Measurements from ENCODE around the gene NCF4. TPM values are rescaled to one million over a fixed set of nuclear protein-coding genes. Genes with fewer than 3 reads are reported as not detected.

The NCF4 gene
- total RNA-seq, 1 donor from 2014 or later, result 7.1 TPM

- no peak for DNase-seq
- intact Hi-C loops (cut with DNase I), result no loop called here
- ATAC-seq (ENCODE audit: poor library complexity), result no peak
These were observed 29.1 kb upstream of the NCF4 start for GRCh38 chr22:36831717-36832116.

DNA sequence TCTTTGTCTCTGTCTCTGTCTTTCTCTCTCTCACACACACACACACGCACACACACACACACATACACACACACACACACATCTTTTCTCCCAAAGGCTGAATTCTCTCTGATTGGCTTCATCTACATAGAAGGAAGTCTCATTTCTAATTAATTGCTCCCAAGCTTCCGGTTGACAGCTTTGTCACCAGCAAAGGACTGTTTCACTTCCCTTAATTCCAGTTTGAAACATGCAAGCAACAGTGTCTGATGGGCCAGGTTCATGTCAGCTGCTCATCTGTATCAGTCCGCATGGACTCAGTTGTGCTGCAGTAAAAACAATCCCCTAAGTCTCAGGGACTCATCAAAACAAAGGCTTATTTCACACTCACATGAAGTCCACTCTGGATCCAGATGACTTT, 27.7 kb upstream of the NCF4 start:
- no peak for ATAC-seq (ENCODE audit: poor library complexity)
- no peak for DNase-seq
- intact Hi-C loops (cut with DNase I), result no loop called here

GRCh38 chr22:36835903-36836302, 24.9 kb upstream of the NCF4 start:
- intact Hi-C loops (cut with DNase I), result no loop called here
- ATAC-seq (ENCODE audit: poor library complexity) (no peak), DNase-seq (no peak)

DNA sequence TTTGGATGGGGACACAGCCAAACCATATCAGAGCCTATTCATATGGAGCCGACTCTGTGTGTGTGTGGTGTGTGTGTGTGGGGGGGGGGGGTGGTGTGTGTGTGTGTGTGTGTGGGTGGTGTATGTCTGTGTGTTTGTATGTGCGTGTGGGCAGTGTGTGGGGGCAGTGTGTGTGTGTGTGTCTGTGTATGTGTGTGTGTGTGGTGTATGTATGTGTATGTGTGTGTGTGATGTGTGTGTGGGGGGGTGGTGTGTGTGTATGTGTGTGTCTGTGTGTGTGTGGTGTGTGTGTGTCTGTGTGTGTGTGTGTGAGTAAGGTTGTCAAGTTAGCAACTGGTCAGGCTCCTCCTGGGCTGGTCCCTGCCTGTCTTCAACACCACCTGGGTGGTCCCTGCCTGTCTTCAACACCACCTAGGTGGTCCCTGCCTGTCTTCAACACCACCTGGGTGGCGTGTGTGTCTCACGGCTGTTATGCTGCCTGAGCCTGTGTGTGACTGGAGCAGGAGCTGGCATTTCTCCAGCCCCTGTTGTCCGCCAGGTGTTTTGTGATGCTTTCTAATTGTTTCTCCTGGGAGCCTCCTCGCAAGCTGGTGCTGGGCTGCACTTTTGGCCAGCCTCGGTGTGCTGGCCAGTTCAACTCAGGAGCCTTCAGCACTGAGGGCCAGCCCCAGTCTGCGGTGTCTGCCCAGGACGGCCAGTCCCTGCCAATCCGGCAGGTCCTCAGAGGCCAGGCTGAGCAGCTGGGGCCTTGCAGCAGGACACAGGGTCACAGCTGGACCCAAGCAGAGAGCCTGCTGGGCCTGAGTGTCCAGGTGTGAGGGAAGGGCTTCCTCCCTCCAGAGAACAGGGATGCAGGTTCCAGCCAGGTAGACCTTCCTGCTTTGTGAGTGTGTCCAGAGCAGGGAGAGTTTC, 22.4 kb upstream of the NCF4 start:
- no peak for ATAC-seq (ENCODE audit: poor library complexity)
- intact Hi-C loops (cut with DNase I), result no loop called here
- DNase-seq, result no peak

GRCh38 chr22:36839356-36840073, 21.3 kb upstream of the NCF4 start:
- ATAC-seq (ENCODE audit: poor library complexity), result no peak
- intact Hi-C loops (cut with DNase I), result no loop called here
- DNase-seq, result no peak

GRCh38 chr22:36840106-36840505, 20.7 kb upstream of the NCF4 start:
- intact Hi-C loops (cut with DNase I), result no loop called here
- DNase-seq (no peak), ATAC-seq (ENCODE audit: poor library complexity) (no peak)

- ATAC-seq (ENCODE audit: poor library complexity) (no peak), DNase-seq (no peak)
- intact Hi-C loops (cut with DNase I), result no loop called here
These were observed 14.5 kb upstream of the NCF4 start for GRCh38 chr22:36846271-36846670.

- DNase-seq (no peak), ATAC-seq (ENCODE audit: poor library complexity) (no peak)
- intact Hi-C loops (cut with DNase I), result no loop called here
These were observed 13.9 kb upstream of the NCF4 start for GRCh38 chr22:36846949-36847348.

DNA sequence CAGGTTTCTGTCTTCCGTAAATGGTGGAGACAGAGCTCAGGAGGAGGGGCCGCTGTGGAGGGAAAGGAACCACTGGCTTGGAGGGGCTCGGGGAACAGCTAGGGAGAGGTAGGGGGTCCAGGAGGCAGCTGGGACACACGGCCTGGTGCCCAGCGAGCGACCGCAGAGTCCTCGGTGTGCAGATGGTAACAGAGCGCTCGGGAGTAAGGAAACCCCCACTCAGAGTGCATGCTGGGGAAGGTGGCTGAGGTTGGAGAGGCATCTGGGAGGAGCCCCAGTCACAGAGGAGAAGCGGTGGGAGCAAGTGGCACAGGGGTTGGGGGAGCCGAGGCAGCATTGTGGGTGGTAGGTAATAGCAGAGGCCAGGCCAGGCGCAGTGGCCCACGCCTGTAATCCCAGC, 10.8 kb upstream of the NCF4 start:
- intact Hi-C loops (cut with DNase I), result no loop called here
- ATAC-seq (ENCODE audit: poor library complexity) (no peak), DNase-seq (no peak)

DNA sequence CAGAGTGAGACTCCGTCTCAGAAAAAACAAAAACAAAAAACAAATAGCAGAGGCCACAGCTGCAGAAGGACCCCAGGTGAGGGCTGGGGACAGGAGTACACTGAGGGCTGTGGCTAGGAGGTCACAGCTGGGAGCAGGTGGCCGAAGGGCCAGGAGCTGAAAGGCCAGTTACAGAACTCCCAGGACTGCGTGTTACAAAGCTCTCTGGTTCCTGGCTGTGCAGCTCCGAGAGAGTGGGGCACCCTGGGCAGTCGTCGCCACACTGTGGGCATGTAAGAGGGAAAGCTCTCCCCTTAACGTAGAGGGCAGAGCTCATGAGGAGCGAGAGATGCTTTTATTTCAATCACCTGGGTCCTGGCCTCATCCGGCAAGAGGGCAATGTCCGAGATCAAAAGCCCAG, 10.1 kb upstream of the NCF4 start:
- intact Hi-C loops (cut with DNase I), result no loop called here
- ATAC-seq (ENCODE audit: poor library complexity) (no peak), DNase-seq (no peak)

DNA sequence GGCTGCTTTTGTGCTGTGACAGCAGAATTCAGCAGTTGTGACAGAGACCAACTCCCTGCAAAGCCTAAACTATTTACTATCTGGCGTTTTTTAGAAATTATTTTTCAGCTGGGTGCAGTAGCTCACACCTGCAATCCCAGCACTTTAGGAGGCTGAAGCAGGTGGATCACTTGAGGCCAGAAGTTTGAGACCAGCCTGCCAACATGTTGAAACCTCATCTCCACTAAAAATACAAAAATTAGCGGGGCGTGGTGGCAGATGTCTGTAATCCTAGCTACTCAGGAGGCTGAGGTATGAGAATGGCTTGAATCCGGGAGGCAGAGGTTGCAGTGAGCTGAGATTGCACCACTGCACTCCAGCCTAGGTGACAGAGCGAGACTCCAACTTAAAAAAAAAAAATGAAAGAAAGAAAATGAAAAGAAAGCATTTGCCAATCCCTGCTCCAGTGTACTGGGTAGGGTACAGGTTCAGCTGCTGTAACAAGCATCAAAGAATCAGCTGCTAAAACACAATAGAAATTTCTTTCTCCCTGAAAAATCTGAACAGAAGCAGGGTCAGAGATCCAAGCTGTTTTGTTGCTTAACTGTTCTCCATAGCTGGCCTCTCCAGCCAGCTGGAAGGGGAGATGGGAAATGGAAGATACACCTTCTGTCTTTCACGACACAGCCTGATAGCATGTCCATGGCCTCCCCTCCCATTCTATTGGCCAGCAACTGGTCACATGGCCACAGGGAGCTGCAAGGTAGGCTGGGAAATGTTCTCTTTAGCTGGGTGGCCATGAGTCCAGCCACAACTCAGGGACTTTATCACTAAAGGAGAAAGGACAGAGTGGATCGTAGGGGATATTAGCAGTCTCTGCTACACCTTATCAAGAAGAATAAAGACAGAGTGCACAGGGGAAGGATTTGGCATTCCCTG, 8.5 kb upstream of the NCF4 start:
- intact Hi-C loops (cut with DNase I), result no loop called here
- DNase-seq, result no peak
- no peak for ATAC-seq (ENCODE audit: poor library complexity)

DNA sequence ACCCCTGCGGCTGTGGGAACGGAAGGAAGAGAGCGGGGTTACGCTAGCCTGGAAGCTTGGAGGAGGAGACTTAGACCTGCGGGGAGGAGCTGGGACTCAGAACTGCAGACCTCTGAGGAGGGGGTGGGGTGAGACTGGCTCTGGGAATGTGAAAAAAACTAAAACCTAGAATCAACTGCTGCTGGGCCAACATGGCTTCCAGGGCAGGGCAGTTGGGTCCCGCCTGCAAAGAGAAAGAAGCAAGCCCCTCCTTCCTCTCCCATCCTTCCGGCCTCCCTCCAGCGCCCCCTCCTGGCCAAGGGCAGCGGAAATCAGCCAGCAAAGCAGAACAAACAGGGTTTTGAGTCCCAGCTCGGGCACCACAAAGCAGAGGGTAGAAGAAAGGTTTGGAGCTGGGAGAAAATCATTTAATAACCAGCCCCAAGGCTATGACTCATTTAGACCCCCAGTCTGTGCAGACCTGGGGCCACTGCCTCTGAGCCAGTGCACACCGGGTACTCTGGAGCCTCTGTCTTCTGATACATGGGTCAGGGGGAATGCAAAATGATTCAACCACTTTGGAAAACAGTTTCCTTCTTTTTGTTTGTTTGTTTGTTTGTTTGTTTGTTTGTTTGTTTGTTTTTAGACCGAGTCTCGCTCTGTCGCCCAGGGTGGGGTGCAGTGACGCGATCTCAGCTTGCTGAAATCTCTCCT, 7.3 kb upstream of the NCF4 start:
- DNase-seq (peak; percentile 86), ATAC-seq (ENCODE audit: poor library complexity) (peak; percentile 46)
- intact Hi-C loops (cut with DNase I), result no loop called here

GRCh38 chr22:36855478-36855877, 5.3 kb upstream of the NCF4 start:
- ATAC-seq (ENCODE audit: poor library complexity) (no peak), DNase-seq (no peak)
- intact Hi-C loops (cut with DNase I), result loop anchor here (5.0 kb wide), 2 partner anchors 73 to 308 kb away; no protein-coding TSS in a partner anchor

DNA sequence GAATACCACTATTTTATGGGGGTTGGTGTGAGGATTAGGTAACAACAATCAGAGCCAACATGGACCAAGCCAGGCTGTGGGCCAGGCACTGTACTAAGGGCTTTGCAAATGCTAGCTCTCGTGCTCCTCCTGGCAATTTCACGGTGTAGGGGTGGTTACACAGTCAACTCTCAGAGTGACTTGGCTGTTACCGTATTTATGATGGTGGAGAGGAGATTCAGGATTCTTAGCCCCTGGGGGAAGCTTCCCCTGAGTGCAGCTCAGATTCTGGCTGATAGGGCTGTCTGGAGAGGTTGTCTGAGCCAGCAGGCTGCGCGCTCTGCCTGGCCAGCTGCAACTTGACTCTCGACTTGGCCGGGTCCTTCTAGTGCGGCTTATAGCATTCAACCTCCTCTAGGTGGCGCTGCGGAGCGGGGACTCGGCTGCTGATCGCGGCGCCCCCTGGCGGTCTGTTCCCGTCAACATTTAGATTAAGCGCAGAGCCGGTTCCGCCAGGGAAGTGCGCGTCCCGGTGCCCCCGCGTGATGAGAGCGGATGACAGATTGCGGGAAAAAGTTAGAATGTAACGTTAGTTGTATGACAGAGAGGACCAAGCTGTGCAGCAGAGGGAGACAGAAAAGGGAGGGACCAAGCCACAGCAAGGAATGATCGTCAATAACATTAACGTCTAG, 4.5 kb upstream of the NCF4 start:
- intact Hi-C loops (cut with DNase I), result loop anchor here (5.0 kb wide), 2 partner anchors 74 to 309 kb away; no protein-coding TSS in a partner anchor
- peak; percentile 94 for DNase-seq
- peak; percentile 94 for ATAC-seq (ENCODE audit: poor library complexity)

DNA sequence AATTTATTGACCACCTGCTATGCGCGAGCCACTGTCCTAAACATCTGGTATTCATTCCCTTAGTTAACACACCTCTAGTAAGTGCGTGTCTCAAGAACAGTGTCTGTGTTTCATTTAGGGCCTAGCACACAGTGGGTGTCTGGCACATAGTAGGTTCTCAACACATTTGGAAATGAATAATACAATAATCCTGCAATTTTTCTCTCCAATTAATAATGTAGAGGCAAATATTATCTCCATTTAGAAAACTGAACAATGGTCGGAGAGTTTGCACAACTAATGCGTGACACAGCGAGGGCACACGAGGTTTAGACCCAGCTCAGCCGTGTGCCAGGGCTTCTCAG, 4.0 kb upstream of the NCF4 start:
- intact Hi-C loops (cut with DNase I), result loop anchor here (5.0 kb wide), 2 partner anchors 74 to 309 kb away; no protein-coding TSS in a partner anchor

DNA sequence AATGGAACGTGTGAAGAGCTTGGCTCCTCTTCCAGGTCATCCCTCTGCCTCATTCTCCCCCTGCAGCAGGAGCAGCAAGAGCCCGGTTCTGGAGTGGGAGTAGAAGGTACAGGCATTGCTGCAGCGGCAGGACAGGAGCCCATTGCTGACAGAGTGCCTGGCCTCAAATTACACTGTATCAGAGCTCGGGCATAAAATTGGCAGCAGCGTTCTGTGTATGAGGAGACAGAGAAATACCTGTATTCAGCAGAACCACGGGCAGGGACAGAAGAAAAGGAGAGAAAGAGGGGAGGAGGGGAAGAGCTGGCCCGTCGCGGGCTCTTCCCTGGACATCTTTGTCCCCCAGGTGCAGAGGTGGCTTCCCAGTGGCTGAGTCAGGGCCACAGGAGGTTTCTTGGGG, 2.6 kb upstream of the NCF4 start:
- ATAC-seq (ENCODE audit: poor library complexity) (no peak), DNase-seq (no peak)
- intact Hi-C loops (cut with DNase I), result loop anchor here (5.0 kb wide), 2 partner anchors 76 to 311 kb away; no protein-coding TSS in a partner anchor

More for the DNA sequence above, 4.0 kb upstream of the NCF4 start:
- ATAC-seq (ENCODE audit: poor library complexity), result no peak
- DNase-seq, result no peak

- intact Hi-C loops (cut with DNase I), result loop anchor here (5.0 kb wide), 2 partner anchors 77 to 312 kb away; no protein-coding TSS in a partner anchor
- ATAC-seq (ENCODE audit: poor library complexity), result no peak
These were observed 1.8 kb upstream of the NCF4 start for GRCh38 chr22:36858966-36859365.

DNA sequence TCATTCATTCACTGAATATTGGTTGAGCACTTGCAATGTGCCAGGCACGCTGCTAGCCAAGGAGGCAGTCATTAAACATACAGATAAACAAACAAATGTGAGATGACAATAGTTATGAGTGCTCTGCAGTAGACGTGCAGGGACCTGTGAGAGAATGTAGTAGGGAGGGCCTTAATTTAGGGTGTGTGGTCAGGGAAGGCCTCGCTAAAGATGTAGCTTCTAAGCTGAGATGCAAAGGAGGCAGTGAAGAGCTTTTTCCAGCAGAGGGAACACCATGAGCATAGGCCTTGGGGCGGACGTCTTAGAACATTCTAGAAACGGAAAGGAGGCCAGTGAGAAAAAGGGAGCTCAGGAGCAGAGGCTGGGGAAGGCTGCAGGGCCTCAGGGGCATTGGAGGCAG, 789 bp upstream of the NCF4 start:
- ATAC-seq (ENCODE audit: poor library complexity) (no peak), DNase-seq (no peak)
- intact Hi-C loops (cut with DNase I), result no loop called here

More at GRCh38 chr22:36858966-36859365, 1.8 kb upstream of the NCF4 start:
- DNase-seq, result no peak

Measured in Right ventricle myocardium superior (tissue), 1 donor.